ENCODE measurements around the gene IFNA10. TPM values are rescaled to one million over a fixed set of nuclear protein-coding genes. Genes with fewer than 3 reads are reported as not detected.
"Not testable (repeated sequence)": the region's sequence is repeated elsewhere in the genome, so short reads cannot be mapped to it uniquely, and the experiment has no call there.

IFNA10 gene
- total RNA-seq, 1 donor from 2014 or later = not detected

GRCh38 chr9:21171351-21171750, 35.6 kb downstream of the IFNA10 start:
- Mint-ChIP-seq H3K4me1 (ENCODE audit: low read depth) (no peaks in the 10 kb centered on the region), H3K27ac (no peak overlapping the region), H3K36me3 (ENCODE audit: low read depth) (no peaks in the 10 kb centered on the region), H3K4me3 (no peak overlapping the region), H3K27me3 (ENCODE audit: insufficient read depth) (peaks cover 49% of the 10 kb centered on the region), H3K9me3 (no peaks in the 10 kb centered on the region)
- intact Hi-C loops (cut with micrococcal nuclease) = no loop called here
- no peak for DNase-seq (ENCODE audit: low spot score)

GRCh38 chr9:21166560-21166959, 40.4 kb downstream of the IFNA10 start, which contains the start of gene IFNA21:
Gene IFNA21, minus strand, starts transcription at chr9:21166660. Its CDS starts 48 bp downstream, at chr9:21166612.
- H3K27me3 Mint-ChIP-seq (ENCODE audit: insufficient read depth) = peaks cover 32% of the 10 kb centered on the region
- intact Hi-C loops (cut with micrococcal nuclease); H3K27ac Mint-ChIP-seq; H3K4me1 Mint-ChIP-seq (ENCODE audit: low read depth); H3K4me3 Mint-ChIP-seq; H3K36me3 Mint-ChIP-seq (ENCODE audit: low read depth); H3K9me3 Mint-ChIP-seq; DNase-seq (ENCODE audit: low spot score): not testable (repeated sequence)

DNA sequence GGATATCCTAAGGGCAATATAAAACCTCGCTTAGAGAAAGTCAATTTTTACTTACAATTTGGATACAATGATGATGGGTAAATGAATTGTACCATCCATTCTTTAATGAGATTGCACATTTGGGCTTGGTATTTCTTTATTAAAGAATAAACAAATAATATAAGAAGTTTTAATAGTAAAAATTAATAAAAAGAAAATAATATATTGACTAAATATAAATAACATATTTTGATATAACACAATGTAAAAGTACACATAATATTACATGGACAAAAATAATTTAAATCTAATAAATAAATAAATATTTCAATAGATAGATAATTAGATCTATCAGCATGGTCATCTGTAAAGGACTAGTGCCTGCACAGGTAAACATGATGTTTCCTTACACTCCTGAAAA, 41.4 kb downstream of the IFNA10 start:
- intact Hi-C loops (cut with micrococcal nuclease) = no loop called here
- no peak overlapping the region for H3K27ac Mint-ChIP-seq
- no peak for DNase-seq (ENCODE audit: low spot score)
- no peaks in the 10 kb centered on the region for H3K9me3 Mint-ChIP-seq
- no peaks in the 10 kb centered on the region for H3K36me3 Mint-ChIP-seq (ENCODE audit: low read depth)
- peaks cover 25% of the 10 kb centered on the region for H3K27me3 Mint-ChIP-seq (ENCODE audit: insufficient read depth)
- H3K4me1 Mint-ChIP-seq (ENCODE audit: low read depth) = peaks cover 17% of the 10 kb centered on the region
- no peak overlapping the region for H3K4me3 Mint-ChIP-seq

GRCh38 chr9:21160178-21160577, 46.8 kb downstream of the IFNA10 start:
- Mint-ChIP-seq H3K9me3 (no peaks in the 10 kb centered on the region), H3K4me1 (ENCODE audit: low read depth) (peaks cover 31% of the 10 kb centered on the region), H3K4me3 (no peak overlapping the region), H3K27ac (no peak overlapping the region), H3K27me3 (ENCODE audit: insufficient read depth) (peaks cover 4% of the 10 kb centered on the region), H3K36me3 (ENCODE audit: low read depth) (peaks cover 3% of the 10 kb centered on the region)
- intact Hi-C loops (cut with micrococcal nuclease) = no loop called here
- no peak for DNase-seq (ENCODE audit: low spot score)

Other genes with a start within 250 kb of the IFNA10 start
- 2.7 and 3.0 TPM in 2 replicates for gene HACD4, start 175.5 kb downstream of the IFNA10 start, total RNA-seq
- 0.23 TPM in 1 of 2 replicates, not detected in the other for gene IFNB1, start 129.2 kb downstream of the IFNA10 start, total RNA-seq
- not detected in 2 replicates for gene IFNW1, start 65.3 kb downstream of the IFNA10 start, total RNA-seq
- not detected in 2 replicates for gene IFNA21, start 40.5 kb downstream of the IFNA10 start, total RNA-seq
- not detected in 2 replicates for gene IFNA4, start 19.6 kb downstream of the IFNA10 start, total RNA-seq
- gene IFNA7, start 4.9 kb downstream of the IFNA10 start, total RNA-seq = not detected in 2 replicates
- not detected in 2 replicates for gene IFNA16, start 10.2 kb upstream of the IFNA10 start, total RNA-seq
- not detected in 2 replicates for gene IFNA17, start 21.1 kb upstream of the IFNA10 start, total RNA-seq
- gene IFNA14, start 32.9 kb upstream of the IFNA10 start, total RNA-seq = not detected in 2 replicates
- gene IFNA5, start 98.2 kb upstream of the IFNA10 start, total RNA-seq = not detected in 2 replicates
- gene KLHL9, start 128.3 kb upstream of the IFNA10 start, total RNA-seq = 14.1 and 15.6 TPM in 2 replicates
- gene IFNA6, start 143.7 kb upstream of the IFNA10 start, total RNA-seq = not detected in 2 replicates
- not detected in 2 replicates for gene IFNA13, start 160.9 kb upstream of the IFNA10 start, total RNA-seq
- not detected in 2 replicates for gene IFNA2, start 178.3 kb upstream of the IFNA10 start, total RNA-seq
- gene IFNA8, start 202.0 kb upstream of the IFNA10 start, total RNA-seq = not detected in 2 replicates
- gene IFNA1, start 233.3 kb upstream of the IFNA10 start, total RNA-seq = not detected in 2 replicates